Measurements from ENCODE around the gene DND1.
"Not testable (repeated sequence)": the region's sequence is repeated elsewhere in the genome, so short reads cannot be mapped to it uniquely, and the experiment has no call there.

The DND1 gene

DNA sequence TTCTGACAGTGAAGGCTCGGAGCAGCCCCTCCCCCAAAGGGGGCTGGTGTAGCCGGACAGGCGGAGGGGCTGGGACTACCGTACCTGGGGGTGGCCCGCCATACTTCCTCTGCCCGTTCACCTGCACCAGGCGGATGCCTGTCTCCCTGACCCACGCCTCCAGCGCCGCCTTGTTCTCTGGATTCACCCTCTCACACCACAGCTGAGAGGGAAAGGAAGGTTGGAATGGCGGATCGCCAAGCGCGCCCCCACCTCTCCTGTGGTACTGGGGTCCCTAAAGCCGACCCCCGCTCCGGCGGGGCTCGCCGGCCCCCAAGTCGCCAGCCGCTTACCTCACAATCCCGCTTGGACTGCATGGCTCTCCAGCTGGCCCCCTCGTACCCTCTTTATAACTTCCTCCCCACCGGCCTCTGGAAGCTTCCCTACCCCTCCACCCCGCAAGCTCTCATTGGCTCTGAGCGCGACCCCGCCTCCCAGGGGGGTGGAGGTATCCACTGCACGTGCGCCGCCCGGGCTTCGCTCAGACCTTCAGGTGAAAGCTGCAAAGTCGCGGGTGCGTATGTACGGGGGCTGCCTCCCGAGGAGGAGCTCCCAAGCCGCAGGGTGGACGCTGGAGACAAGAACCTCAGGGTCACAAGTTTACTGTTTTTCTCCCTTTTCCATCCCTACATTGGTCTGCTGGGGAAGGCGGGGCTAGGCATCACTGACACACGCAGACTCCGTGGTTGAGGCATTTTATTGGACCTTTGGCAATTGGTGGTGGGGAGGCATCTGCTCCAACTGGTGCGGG is at the start of gene DND1:
Gene DND1, minus strand, starts transcription at position 390 of the 790 bp plus-strand sequence. Its CDS starts 34 bp downstream, at position 356.
- H3K27me3 ChIP-seq (ENCODE audit: control insufficient read depth in 1 of 2, insufficient read depth in 2 of 2, low read length in 2 of 2): no peaks in the 10 kb centered on the region
- no peaks in the 10 kb centered on the region for H3K9me3 ChIP-seq (ENCODE audit: control insufficient read depth in 1 of 2, low read length in 2 of 2)
- H3K27ac ChIP-seq (ENCODE audit: low read depth, low read length): no peak within 1 kb of the TSS
- H3K36me3 ChIP-seq (ENCODE audit: control insufficient read depth in 1 of 2, insufficient read depth in 2 of 2, low read length in 2 of 2): peaks cover 31 to 87% of the 10 kb centered on the region in 2 donors
- no peak within 1 kb of the TSS for H3K4me3 ChIP-seq (ENCODE audit: low read depth in 1 of 2, low read length in 2 of 2)
- no peak within 1 kb of the TSS for H3K9ac ChIP-seq (ENCODE audit: low read depth in 1 of 2, low read length in 2 of 2)
- H3K4me1 ChIP-seq (ENCODE audit: control insufficient read depth in 1 of 2, insufficient read depth in 2 of 2, low read length in 2 of 2): no peaks in the 10 kb centered on the region

DNA sequence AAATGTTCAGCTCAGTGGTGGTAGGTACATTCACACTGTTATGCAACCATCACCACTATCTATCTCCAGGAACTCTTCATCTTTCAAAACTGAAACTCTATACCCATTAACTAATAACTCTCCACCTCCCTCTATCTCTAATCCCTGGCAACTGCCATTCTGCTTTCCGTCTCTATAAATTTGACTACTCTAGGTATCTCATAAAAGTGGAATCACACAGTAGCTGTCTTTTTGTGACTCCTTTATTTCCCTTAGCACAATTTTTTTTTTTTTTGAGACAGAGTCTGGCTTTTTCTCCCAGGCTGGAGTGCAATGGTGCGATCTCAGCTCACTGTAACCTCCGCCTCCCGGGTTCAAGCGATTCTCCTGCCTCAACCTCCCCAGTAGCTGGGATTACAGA is 48.0 kb upstream of the DND1 start:
- H3K36me3 ChIP-seq (ENCODE audit: control insufficient read depth in 1 of 2, insufficient read depth in 2 of 2, low read length in 2 of 2); H3K27me3 ChIP-seq (ENCODE audit: control insufficient read depth in 1 of 2, insufficient read depth in 2 of 2, low read length in 2 of 2); H3K9me3 ChIP-seq (ENCODE audit: control insufficient read depth in 1 of 2, low read length in 2 of 2); H3K4me1 ChIP-seq (ENCODE audit: control insufficient read depth in 1 of 2, insufficient read depth in 2 of 2, low read length in 2 of 2); H3K9ac ChIP-seq (ENCODE audit: low read depth in 1 of 2, low read length in 2 of 2); H3K4me3 ChIP-seq (ENCODE audit: low read depth in 1 of 2, low read length in 2 of 2); H3K27ac ChIP-seq (ENCODE audit: low read depth, low read length): not testable (repeated sequence)

- not testable (repeated sequence) for H3K27ac ChIP-seq (ENCODE audit: low read depth, low read length); H3K4me3 ChIP-seq (ENCODE audit: low read depth in 1 of 2, low read length in 2 of 2); H3K4me1 ChIP-seq (ENCODE audit: control insufficient read depth in 1 of 2, insufficient read depth in 2 of 2, low read length in 2 of 2); H3K9ac ChIP-seq (ENCODE audit: low read depth in 1 of 2, low read length in 2 of 2); H3K36me3 ChIP-seq (ENCODE audit: control insufficient read depth in 1 of 2, insufficient read depth in 2 of 2, low read length in 2 of 2); H3K27me3 ChIP-seq (ENCODE audit: control insufficient read depth in 1 of 2, insufficient read depth in 2 of 2, low read length in 2 of 2); H3K9me3 ChIP-seq (ENCODE audit: control insufficient read depth in 1 of 2, low read length in 2 of 2)
Observed at GRCh38 chr5:140720738-140721137, 47.4 kb upstream of the DND1 start.

DNA sequence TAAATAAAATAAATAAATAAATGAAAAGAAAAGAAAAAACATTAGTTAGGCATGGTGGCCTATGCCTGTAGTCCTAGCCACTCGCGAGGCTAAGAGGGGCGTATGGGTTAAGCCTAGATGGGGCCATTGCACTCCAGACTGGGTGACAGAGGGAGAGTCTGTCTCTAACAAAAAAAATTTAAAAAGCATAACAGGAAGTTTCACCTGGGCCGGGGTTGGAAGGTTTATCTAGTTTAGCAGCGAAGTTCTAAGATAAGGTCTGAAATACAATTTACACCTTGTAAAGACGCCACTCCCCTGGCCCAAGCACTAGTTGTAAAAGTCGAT is 44.9 kb upstream of the DND1 start:
- Histone ChIP-seq H3K27ac (ENCODE audit: low read depth, low read length) (no peak overlapping the region), H3K9ac (ENCODE audit: low read depth in 1 of 2, low read length in 2 of 2) (peak overlapping the region in 1 of 2 donors; percentile 25), H3K4me1 (ENCODE audit: control insufficient read depth in 1 of 2, insufficient read depth in 2 of 2, low read length in 2 of 2) (no peaks in the 10 kb centered on the region), H3K4me3 (ENCODE audit: low read depth in 1 of 2, low read length in 2 of 2) (peak overlapping the region; percentile 46 to 63), H3K36me3 (ENCODE audit: control insufficient read depth in 1 of 2, insufficient read depth in 2 of 2, low read length in 2 of 2) (no peaks in the 10 kb centered on the region), H3K9me3 (ENCODE audit: control insufficient read depth in 1 of 2, low read length in 2 of 2) (no peaks in the 10 kb centered on the region), H3K27me3 (ENCODE audit: control insufficient read depth in 1 of 2, insufficient read depth in 2 of 2, low read length in 2 of 2) (no peaks in the 10 kb centered on the region)

DNA sequence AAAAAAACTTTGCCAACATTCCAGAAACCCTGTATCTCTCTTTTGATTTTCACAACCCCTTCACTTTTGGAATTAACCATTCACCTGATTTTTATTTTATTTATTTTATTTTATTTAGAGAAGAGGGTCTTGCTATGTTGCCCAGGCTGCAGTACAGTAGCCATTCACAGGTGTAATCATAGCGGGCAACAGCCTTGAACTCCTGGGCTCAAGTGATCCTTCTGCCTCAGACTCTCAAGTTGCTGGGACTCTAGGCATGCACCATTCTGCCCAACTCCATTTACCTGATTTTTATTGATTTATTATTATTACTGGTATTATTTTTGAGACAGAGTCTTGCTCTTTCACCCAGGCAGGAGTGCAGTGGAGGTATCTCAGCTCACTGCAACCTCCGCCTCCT is 42.9 kb upstream of the DND1 start:
- H3K27ac ChIP-seq (ENCODE audit: low read depth, low read length); H3K27me3 ChIP-seq (ENCODE audit: control insufficient read depth in 1 of 2, insufficient read depth in 2 of 2, low read length in 2 of 2); H3K4me3 ChIP-seq (ENCODE audit: low read depth in 1 of 2, low read length in 2 of 2); H3K4me1 ChIP-seq (ENCODE audit: control insufficient read depth in 1 of 2, insufficient read depth in 2 of 2, low read length in 2 of 2); H3K36me3 ChIP-seq (ENCODE audit: control insufficient read depth in 1 of 2, insufficient read depth in 2 of 2, low read length in 2 of 2); H3K9ac ChIP-seq (ENCODE audit: low read depth in 1 of 2, low read length in 2 of 2); H3K9me3 ChIP-seq (ENCODE audit: control insufficient read depth in 1 of 2, low read length in 2 of 2): not testable (repeated sequence)

DNA sequence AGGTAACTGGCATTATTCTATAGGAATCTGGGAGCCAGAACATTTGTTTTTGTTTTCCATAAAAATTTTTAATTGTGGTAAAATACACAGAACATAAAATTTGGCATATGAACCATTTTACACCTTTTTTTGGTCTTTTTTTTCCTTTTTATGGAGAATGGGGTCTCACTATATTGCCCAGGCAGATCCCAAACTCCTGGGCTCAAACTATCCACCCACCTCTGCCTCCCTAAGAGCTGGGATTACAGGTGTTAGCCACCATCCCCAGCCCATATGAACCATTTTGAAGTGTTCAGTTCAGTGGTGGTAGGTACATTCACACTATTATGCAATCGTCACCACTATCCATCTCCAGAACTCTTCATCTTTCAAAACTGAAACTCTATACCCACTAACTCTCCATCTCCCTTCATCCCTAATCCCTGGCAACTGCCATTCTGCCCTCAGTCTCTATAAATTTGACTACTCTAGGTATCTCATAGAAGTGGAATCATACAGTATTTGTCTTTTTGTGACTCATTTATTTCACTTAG is 40.3 kb upstream of the DND1 start:
- Histone ChIP-seq H3K4me1 (ENCODE audit: control insufficient read depth in 1 of 2, insufficient read depth in 2 of 2, low read length in 2 of 2) (peaks cover 0 to 12% of the 10 kb centered on the region in 2 donors), H3K36me3 (ENCODE audit: control insufficient read depth in 1 of 2, insufficient read depth in 2 of 2, low read length in 2 of 2) (no peaks in the 10 kb centered on the region), H3K27ac (ENCODE audit: low read depth, low read length) (no peak overlapping the region), H3K9ac (ENCODE audit: low read depth in 1 of 2, low read length in 2 of 2) (no peak overlapping the region), H3K4me3 (ENCODE audit: low read depth in 1 of 2, low read length in 2 of 2) (no peak overlapping the region), H3K27me3 (ENCODE audit: control insufficient read depth in 1 of 2, insufficient read depth in 2 of 2, low read length in 2 of 2) (no peaks in the 10 kb centered on the region), H3K9me3 (ENCODE audit: control insufficient read depth in 1 of 2, low read length in 2 of 2) (no peaks in the 10 kb centered on the region)

GRCh38 chr5:140711794-140712193 is 38.4 kb upstream of the DND1 start:
- Histone ChIP-seq H3K4me3 (ENCODE audit: low read depth in 1 of 2, low read length in 2 of 2) (peak overlapping the region; percentile 70 to 100), H3K9me3 (ENCODE audit: control insufficient read depth in 1 of 2, low read length in 2 of 2) (no peaks in the 10 kb centered on the region), H3K4me1 (ENCODE audit: control insufficient read depth in 1 of 2, insufficient read depth in 2 of 2, low read length in 2 of 2) (peaks cover 0 to 12% of the 10 kb centered on the region in 2 donors), H3K27me3 (ENCODE audit: control insufficient read depth in 1 of 2, insufficient read depth in 2 of 2, low read length in 2 of 2) (no peaks in the 10 kb centered on the region), H3K9ac (ENCODE audit: low read depth in 1 of 2, low read length in 2 of 2) (no peak overlapping the region), H3K27ac (ENCODE audit: low read depth, low read length) (no peak overlapping the region), H3K36me3 (ENCODE audit: control insufficient read depth in 1 of 2, insufficient read depth in 2 of 2, low read length in 2 of 2) (peaks cover 0 to 3% of the 10 kb centered on the region in 2 donors)

GRCh38 chr5:140710899-140711552 is 37.6 kb upstream of the DND1 start:
- Histone ChIP-seq H3K4me1 (ENCODE audit: control insufficient read depth in 1 of 2, insufficient read depth in 2 of 2, low read length in 2 of 2) (peaks cover 0 to 12% of the 10 kb centered on the region in 2 donors), H3K27me3 (ENCODE audit: control insufficient read depth in 1 of 2, insufficient read depth in 2 of 2, low read length in 2 of 2) (no peaks in the 10 kb centered on the region), H3K36me3 (ENCODE audit: control insufficient read depth in 1 of 2, insufficient read depth in 2 of 2, low read length in 2 of 2) (peaks cover 2 to 9% of the 10 kb centered on the region in 2 donors), H3K9ac (ENCODE audit: low read depth in 1 of 2, low read length in 2 of 2) (peak overlapping the region; percentile 54 to 88), H3K4me3 (ENCODE audit: low read depth in 1 of 2, low read length in 2 of 2) (peak overlapping the region; percentile 70 to 100), H3K27ac (ENCODE audit: low read depth, low read length) (peak overlapping the region; percentile 60), H3K9me3 (ENCODE audit: control insufficient read depth in 1 of 2, low read length in 2 of 2) (no peaks in the 10 kb centered on the region)

DNA sequence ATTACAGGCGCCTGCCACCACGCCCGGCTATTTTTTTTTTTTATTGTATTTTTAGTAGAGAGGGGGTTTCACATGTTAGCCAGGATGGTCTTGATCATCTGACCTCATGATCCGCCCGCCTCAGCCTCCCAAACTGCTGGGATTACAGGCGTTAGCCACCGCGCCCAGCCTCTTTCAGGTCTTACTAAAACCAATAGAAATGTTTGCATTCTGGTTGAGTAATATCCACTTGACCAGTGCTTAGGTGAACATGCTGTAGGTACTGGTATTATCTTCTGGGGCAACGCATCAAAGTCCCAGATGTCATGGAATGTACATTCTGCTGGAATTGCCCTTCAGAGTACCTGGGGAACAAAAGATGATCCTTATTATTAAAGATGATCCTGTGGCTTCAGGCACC is 35.4 kb upstream of the DND1 start:
- Histone ChIP-seq H3K36me3 (ENCODE audit: control insufficient read depth in 1 of 2, insufficient read depth in 2 of 2, low read length in 2 of 2) (peaks cover 19 to 32% of the 10 kb centered on the region in 2 donors), H3K4me1 (ENCODE audit: control insufficient read depth in 1 of 2, insufficient read depth in 2 of 2, low read length in 2 of 2) (peaks cover 0 to 12% of the 10 kb centered on the region in 2 donors)
- H3K27me3 ChIP-seq (ENCODE audit: control insufficient read depth in 1 of 2, insufficient read depth in 2 of 2, low read length in 2 of 2); H3K9ac ChIP-seq (ENCODE audit: low read depth in 1 of 2, low read length in 2 of 2); H3K9me3 ChIP-seq (ENCODE audit: control insufficient read depth in 1 of 2, low read length in 2 of 2); H3K27ac ChIP-seq (ENCODE audit: low read depth, low read length); H3K4me3 ChIP-seq (ENCODE audit: low read depth in 1 of 2, low read length in 2 of 2): not testable (repeated sequence)

DNA sequence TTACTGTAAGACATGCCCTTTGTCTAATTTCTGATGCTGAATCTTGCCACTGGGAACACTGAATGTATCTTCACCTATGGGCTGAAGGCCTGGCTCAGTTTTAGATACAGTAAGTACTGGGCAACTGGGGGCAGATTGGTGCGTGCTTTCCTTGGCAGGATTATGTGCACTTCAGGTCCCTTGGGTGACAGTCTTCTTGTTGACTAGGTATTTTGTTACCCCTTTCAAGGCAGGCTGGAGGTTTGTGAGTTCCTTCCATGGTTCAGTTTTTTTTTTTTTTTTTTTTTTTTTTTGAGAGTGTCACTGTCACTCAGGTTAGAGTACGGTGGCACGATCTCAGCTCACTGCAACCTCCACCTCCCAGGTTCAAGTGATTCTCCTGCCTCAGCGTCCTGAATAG is 34.4 kb upstream of the DND1 start:
- Histone ChIP-seq H3K9me3 (ENCODE audit: control insufficient read depth in 1 of 2, low read length in 2 of 2) (no peaks in the 10 kb centered on the region), H3K9ac (ENCODE audit: low read depth in 1 of 2, low read length in 2 of 2) (no peak overlapping the region), H3K27me3 (ENCODE audit: control insufficient read depth in 1 of 2, insufficient read depth in 2 of 2, low read length in 2 of 2) (no peaks in the 10 kb centered on the region), H3K27ac (ENCODE audit: low read depth, low read length) (no peak overlapping the region), H3K4me1 (ENCODE audit: control insufficient read depth in 1 of 2, insufficient read depth in 2 of 2, low read length in 2 of 2) (peaks cover 0 to 12% of the 10 kb centered on the region in 2 donors), H3K4me3 (ENCODE audit: low read depth in 1 of 2, low read length in 2 of 2) (no peak overlapping the region), H3K36me3 (ENCODE audit: control insufficient read depth in 1 of 2, insufficient read depth in 2 of 2, low read length in 2 of 2) (peaks cover 25 to 40% of the 10 kb centered on the region in 2 donors)

Measured in duodenal mucosa (tissue), 2 donors.